AG09319 (cell line): ENCODE measurements around the gene PRAC2.

Experiments
- DNase-seq: peaks from one replicate; pipeline ENCODE4 v3.0.0-alpha.2; 2010; ENCODE audit warnings: low read depth; ENCODE audit errors: extremely low read depth
- TF ChIP-seq, protein P1 (sequence below): IDR thresholded peaks from 2 replicates; pipeline ENCODE4 v1.5.1; 2011; ENCODE audit warnings: low read depth, mild to moderate bottlenecking, inconsistent platforms, low read length, moderate library complexity

Gene PRAC2

DNA sequence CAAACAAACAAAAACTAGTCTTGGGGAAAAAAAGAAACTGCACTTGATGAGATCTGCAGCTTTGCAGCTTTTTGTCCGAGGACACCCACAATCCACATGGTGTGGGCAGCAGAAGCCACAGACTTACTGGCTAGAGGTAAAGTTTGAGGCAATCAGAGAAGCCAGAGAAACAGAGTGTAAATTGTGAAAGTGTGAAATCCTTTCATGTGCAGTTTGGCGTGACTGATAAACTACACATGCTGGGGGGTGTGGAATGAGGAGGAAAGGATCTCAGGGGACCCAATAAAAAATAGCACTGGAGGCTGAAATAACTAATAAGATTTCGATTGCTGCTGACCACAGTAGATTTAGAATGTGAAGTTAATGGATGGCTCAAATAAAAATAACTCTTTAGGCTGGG, 48.0 kb downstream of the PRAC2 start:
- TF ChIP-seq, protein P1, sequence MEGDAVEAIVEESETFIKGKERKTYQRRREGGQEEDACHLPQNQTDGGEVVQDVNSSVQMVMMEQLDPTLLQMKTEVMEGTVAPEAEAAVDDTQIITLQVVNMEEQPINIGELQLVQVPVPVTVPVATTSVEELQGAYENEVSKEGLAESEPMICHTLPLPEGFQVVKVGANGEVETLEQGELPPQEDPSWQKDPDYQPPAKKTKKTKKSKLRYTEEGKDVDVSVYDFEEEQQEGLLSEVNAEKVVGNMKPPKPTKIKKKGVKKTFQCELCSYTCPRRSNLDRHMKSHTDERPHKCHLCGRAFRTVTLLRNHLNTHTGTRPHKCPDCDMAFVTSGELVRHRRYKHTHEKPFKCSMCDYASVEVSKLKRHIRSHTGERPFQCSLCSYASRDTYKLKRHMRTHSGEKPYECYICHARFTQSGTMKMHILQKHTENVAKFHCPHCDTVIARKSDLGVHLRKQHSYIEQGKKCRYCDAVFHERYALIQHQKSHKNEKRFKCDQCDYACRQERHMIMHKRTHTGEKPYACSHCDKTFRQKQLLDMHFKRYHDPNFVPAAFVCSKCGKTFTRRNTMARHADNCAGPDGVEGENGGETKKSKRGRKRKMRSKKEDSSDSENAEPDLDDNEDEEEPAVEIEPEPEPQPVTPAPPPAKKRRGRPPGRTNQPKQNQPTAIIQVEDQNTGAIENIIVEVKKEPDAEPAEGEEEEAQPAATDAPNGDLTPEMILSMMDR: no peak
- DNase-seq: no peak

DNA sequence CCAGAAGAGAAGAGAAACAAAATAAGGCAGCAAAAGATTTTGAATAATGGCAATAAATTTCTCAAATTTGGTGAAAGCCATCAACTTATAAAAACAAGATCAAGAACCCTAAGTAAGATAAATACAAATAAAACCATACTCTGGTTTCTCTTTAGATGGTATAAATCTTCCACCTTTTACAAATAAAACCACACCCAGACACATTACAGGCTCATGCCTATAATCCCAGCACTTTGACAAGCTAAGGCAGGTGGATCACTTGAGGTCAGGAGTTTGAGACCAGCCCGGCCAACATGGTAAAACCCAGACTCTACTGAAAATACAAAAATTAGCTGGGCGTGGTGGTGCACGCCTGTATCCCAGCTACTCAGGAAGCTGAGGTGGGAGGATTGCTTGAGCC, 50.3 kb downstream of the PRAC2 start:
- no peak for DNase-seq
- TF ChIP-seq, protein P1: no peak
